ENCODE data around the gene STK11IP. TPM values are rescaled to one million over a fixed set of nuclear protein-coding genes. Genes with fewer than 3 reads are reported as not detected.
A peak's percentile ranks its signal among the peaks of the same experiment; 100 is the strongest.

STK11IP gene
- total and polyA plus RNA-seq, 2 of the 13 experiments (the other 11 are each of a cell fraction or from before 2014, with no cell fraction given) = 12.8 to 24.0 TPM

- TF ChIP-seq KDM4B (CRISPR knock-in tag; IDR thresholded peaks at IDR 0.05) = peak; percentile 85
- TF ChIP-seq MTERF4 (CRISPR knock-in tag; IDR thresholded peaks at IDR 0.05) = 0 out of 2 replicates have a peak, but pooled peaks have one; percentile 12
- TF ChIP-seq HOXA7 (CRISPR knock-in tag; IDR thresholded peaks at IDR 0.05) = no peak
- peak; percentile 80; the same call in 1 of the 2 replicates for TF ChIP-seq XBP1 (CRISPR knock-in tag; IDR thresholded peaks at IDR 0.05)
- TF ChIP-seq RFXANK (CRISPR knock-in tag; IDR thresholded peaks at IDR 0.05) = 0 out of 2 replicates have a peak, but pooled peaks have one; percentile 57
- TF ChIP-seq PITX1 (CRISPR knock-in tag; IDR thresholded peaks at IDR 0.05) = peak; percentile 91; the same call in 1 of the 2 replicates
- peak; percentile 94 for TF ChIP-seq RXRB (CRISPR knock-in tag; IDR thresholded peaks at IDR 0.05; ENCODE audit: borderline replicate concordance)
- no peak; the same call in 1 of the 2 replicates for TF ChIP-seq ZNF20 (CRISPR knock-in tag; IDR thresholded peaks at IDR 0.05)
- no peak for TF ChIP-seq NFRKB (IDR thresholded peaks at IDR 0.05)
- no peak for TF ChIP-seq SRSF9 (IDR thresholded peaks at IDR 0.05; ENCODE audit: borderline replicate concordance, insufficient read depth, low read depth, low read length, poor library complexity, severe bottlenecking)
- TF ChIP-seq ZNF543 (CRISPR knock-in tag; IDR thresholded peaks at IDR 0.05) = peak; percentile 98
- no peak; the same call in 1 of the 2 replicates for TF ChIP-seq THAP8 (CRISPR knock-in tag; IDR thresholded peaks at IDR 0.05; ENCODE audit: borderline replicate concordance)
- peak; percentile 95 for TF ChIP-seq ZNF501 (CRISPR knock-in tag; IDR thresholded peaks at IDR 0.05)
- TF ChIP-seq KMT2A (CRISPR knock-in tag; IDR thresholded peaks at IDR 0.05) = peak; percentile 83; the same call in 1 of the 2 replicates
- peak; percentile 94 for TF ChIP-seq SKIL (CRISPR knock-in tag; IDR thresholded peaks at IDR 0.05; ENCODE audit: borderline replicate concordance)
- peak; percentile 79 for TF ChIP-seq HNRNPH1 (optimal IDR thresholded peaks at IDR 0.05; ENCODE audit: low read depth, low read length)
- no peak for TF ChIP-seq ATF6 (CRISPR knock-in tag; conservative IDR thresholded peaks at IDR 0.05)
- TF ChIP-seq FOXM1 (CRISPR knock-in tag; IDR thresholded peaks at IDR 0.05) = no peak
- peak; percentile 59; the same call in 1 of the 2 replicates for TF ChIP-seq KMT2B (CRISPR knock-in tag; IDR thresholded peaks at IDR 0.05)
- TF ChIP-seq ZFP90 (CRISPR knock-in tag; IDR thresholded peaks at IDR 0.05; ENCODE audit: borderline replicate concordance) = peak; percentile 64
- peak; percentile 95 for TF ChIP-seq MAFF (IDR thresholded peaks at IDR 0.05; ENCODE audit: low read depth, low read length)
- no peak for TF ChIP-seq ZNF577 (CRISPR knock-in tag; IDR thresholded peaks at IDR 0.05; ENCODE audit: borderline replicate concordance, low read depth)
- TF ChIP-seq ZNF773 (CRISPR knock-in tag; IDR thresholded peaks at IDR 0.05; ENCODE audit: borderline replicate concordance) = no peak
- TF ChIP-seq ZNF772 (CRISPR knock-in tag; IDR thresholded peaks at IDR 0.05) = peak; percentile 77
- no peak for TF ChIP-seq REXO4 (CRISPR knock-in tag; IDR thresholded peaks at IDR 0.05; ENCODE audit: borderline replicate concordance)
Measured at GRCh38 chr2:219576505-219577388, 20.9 kb upstream of the STK11IP start (continued).

All from HepG2 (cell line).